Measurements from ENCODE around the gene FAR2. TPM values are rescaled to one million over a fixed set of nuclear protein-coding genes. Genes with fewer than 3 reads are reported as not detected.

The FAR2 gene
- total and polyA plus RNA-seq, 2 donors (not counting 3 experiments of a cell fraction or from before 2014, with no cell fraction given) = 32.3 to 61.7 TPM

GRCh38 chr12:29145372-29146170 lies 3.5 kb upstream of the FAR2 start:
- Histone ChIP-seq H3K4me3 (replicated peaks in 1 of 3; ENCODE audit: insufficient read depth in 1 of 3, low read depth in 1 of 3, low read length in 3 of 3) (no peak overlapping the region), H4K20me1 (replicated peaks; ENCODE audit: control insufficient read depth, extremely low read depth, insufficient read depth, low read length) (no peaks in the 10 kb centered on the region), H3K9me1 (replicated peaks; ENCODE audit: control insufficient read depth, extremely low read depth, insufficient read depth, low read length) (no peaks in the 10 kb centered on the region), H3K4me1 (ENCODE audit: control insufficient read depth, extremely low read depth, insufficient read depth, low read length) (peaks cover 20% of the 10 kb centered on the region), H3K27me3 (ENCODE audit: control insufficient read depth in 2 of 2, insufficient read depth in 2 of 2, low read length in 2 of 2) (no peaks in the 10 kb centered on the region), H3K36me3 (ENCODE audit: control insufficient read depth in 2 of 2, extremely low read depth in 1 of 2, insufficient read depth in 2 of 2, low read length in 2 of 2) (no peaks in the 10 kb centered on the region), H3K27ac (ENCODE audit: insufficient read depth, low read depth, low read length) (no peak overlapping the region), H3K4me2 (ENCODE audit: insufficient read depth, low read length) (no peak overlapping the region), H3K9me3 (replicated peaks; ENCODE audit: control insufficient read depth, insufficient read depth, low read length) (no peaks in the 10 kb centered on the region), H3K9ac (replicated peaks; ENCODE audit: extremely low read depth, insufficient read depth, low read length) (no peak overlapping the region), H3K79me2 (ENCODE audit: control insufficient read depth, insufficient read depth, low read length) (peaks cover 20% of the 10 kb centered on the region), H2AFZ (ENCODE audit: low read depth, low read length) (no peak overlapping the region)
- CTCF ChIA-PET = no interaction called here
- no TSS peak for BruUV-seq (replicated peaks)
- FAIRE-seq = no peak
- TF ChIP-seq FOS (IDR thresholded peaks at IDR 0.05; ENCODE audit: borderline replicate concordance, insufficient read depth, low read length) (no peak), MYC (IDR thresholded peaks at IDR 0.05; ENCODE audit: low read depth, low read length) (no peak), CTCF (IDR thresholded peaks at IDR 0.05; ENCODE audit: extremely low read depth in 1 of 2, insufficient read depth in 1 of 2, low read depth in 1 of 2, low read length in 2 of 2) (no peak), POLR2AphosphoS5 (IDR thresholded peaks at IDR 0.05; ENCODE audit: insufficient read depth, low read depth, low read length) (no peak), JUN (IDR thresholded peaks at IDR 0.05; ENCODE audit: borderline replicate concordance, insufficient read depth, insufficient read length, low read depth) (no peak), MAX (IDR thresholded peaks at IDR 0.05; ENCODE audit: insufficient read depth, insufficient read length) (no peak), POLR2A (IDR thresholded peaks at IDR 0.05; ENCODE audit: low read depth, low read length) (no peak), GATA2 (IDR thresholded peaks at IDR 0.05; ENCODE audit: insufficient read depth, insufficient read length, low read depth, low read length) (no peak), EZH2 (IDR thresholded peaks at IDR 0.05; ENCODE audit: borderline replicate concordance, low read depth, low read length, severe bottlenecking) (no peak)
- no peak for DNase-seq (ENCODE audit: low read depth, low spot score)
- intact Hi-C loops (cut with micrococcal nuclease) = loop anchor here (5.0 kb wide), 1 partner anchor 237 kb away; the partner anchor contains the start of gene ERGIC2
- dilution Hi-C loops (cut with MboI; ENCODE audit: extremely low pct_ligation_motif_present, low sequenced_read_pairs) = no loop called here
- POLR2A ChIA-PET = no interaction called here

Measured in endothelial cell of umbilical vein (primary cell).